Smooth muscle cell (in vitro differentiated cells): ENCODE data around the gene FRMPD4. TPM values are rescaled to one million over a fixed set of nuclear protein-coding genes. Genes with fewer than 3 reads are reported as not detected.

Source experiments
- DNase-seq: peaks from one replicate; lab custom pipeline; 2025; ENCODE audit not compliant: unreplicated experiment; lab: John Stamatoyannopoulos, UW
- H2AFZ ChIP-seq: fragments of 200-600 bp; sonication (generic); 2 replicates; pipeline ENCODE4 v1.6.0; 2016; ENCODE audit warnings: antibody characterized with exemption, low read depth, mild to moderate bottlenecking
- H3F3A ChIP-seq: fragments of 200-600 bp; sonication (generic); 2 replicates; pipeline ENCODE4 v1.6.0; 2017; ENCODE audit warnings: antibody characterized with exemption, low read depth
- H3K27ac ChIP-seq: fragments of 200-600 bp; sonication (generic); 2 replicates; pipeline ENCODE4 v1.5.1; 2016; ENCODE audit warnings: low read depth, mild to moderate bottlenecking
- H3K27me3 ChIP-seq: fragments of 200-600 bp; sonication (generic); 2 replicates; pipeline ENCODE4 v1.6.1; 2016; ENCODE audit warnings: low read depth, mild to moderate bottlenecking
- H3K36me3 ChIP-seq: fragments of 200-600 bp; sonication (generic); 2 replicates; pipeline ENCODE4 v1.5.1; 2016; ENCODE audit warnings: low read depth
- H3K4me1 ChIP-seq: fragments of 200-600 bp; sonication (generic); 2 replicates; pipeline ENCODE4 v1.5.1; 2016; ENCODE audit warnings: low read depth
- H3K4me2 ChIP-seq: fragments of 200-600 bp; sonication (generic); 2 replicates; pipeline ENCODE4 v1.6.0; 2016; ENCODE audit warnings: mild to moderate bottlenecking
- H3K4me3 ChIP-seq: fragments of 200-600 bp; sonication (generic); 2 replicates; pipeline ENCODE4 v1.5.1; 2016; ENCODE audit warnings: mild to moderate bottlenecking
- H3K79me2 ChIP-seq: fragments of 200-600 bp; sonication (generic); 2 replicates; pipeline ENCODE4 v1.6.0; 2016; ENCODE audit warnings: low read depth, mild to moderate bottlenecking
- H3K9ac ChIP-seq: fragments of 200-600 bp; sonication (generic); 2 replicates; pipeline ENCODE4 v1.6.0; 2016; ENCODE audit warnings: low read depth
- H3K9me3 ChIP-seq: fragments of 200-600 bp; sonication (generic); replicated peaks from 2 replicates; pipeline ENCODE4 v1.5.1; 2016; ENCODE audit warnings: low read depth
- H4K20me1 ChIP-seq: fragments of 200-600 bp; sonication (generic); 2 replicates; pipeline ENCODE4 v1.6.0; 2016; ENCODE audit warnings: low read depth
- CTCF ChIP-seq: fragments of 200-600 bp; sonication (generic); IDR thresholded peaks from 2 replicates; pipeline ENCODE4 v1.5.1; 2017; ENCODE audit warnings: borderline replicate concordance, mild to moderate bottlenecking, antibody characterized with exemption; ENCODE audit not compliant: insufficient read depth, poor library complexity, severe bottlenecking
- WGBS: methylation state at CpG from one replicate; pipeline ENCODE4 v1.1.7; 2016; ENCODE audit warnings: low lambda C conversion rate; 5-methylcytosine and 5-hydroxymethylcytosine counted together
- polyA plus RNA-seq: library from polyadenylated mRNA; unstranded; fragments of >200 nt; fragmentation: Nextera tagmentation; extraction: Ambion mirVana; gene quantifications from 2 replicates; pipeline ENCODE4 v1.2.1, GENCODE V29; 2016
- total RNA-seq: library from RNA; depleted of rRNA; stranded (reverse); fragments of >200 nt; gene quantifications from 2 replicates; pipeline ENCODE4 v1.2.3, GENCODE V29; 2014

The FRMPD4 gene
- total and polyA plus RNA-seq, 2 experiments from 2014 or later: 0.13 TPM; not detected in 1

GRCh38 chrX:12747433-12747832 lies 609.2 kb downstream of the FRMPD4 start:
- no peak overlapping the region for H3K4me2 ChIP-seq
- WGBS: 88% methylated on average over 1 of the region's 1 CpG
- H3K36me3 ChIP-seq: no peaks in the 10 kb centered on the region
- H3K9ac ChIP-seq: no peak overlapping the region
- H2AFZ ChIP-seq: no peak overlapping the region
- no peak overlapping the region for H3K4me3 ChIP-seq
- H3K79me2 ChIP-seq: no peaks in the 10 kb centered on the region
- H4K20me1 ChIP-seq: no peaks in the 10 kb centered on the region
- H3K27me3 ChIP-seq: no peaks in the 10 kb centered on the region
- no peak for TF ChIP-seq CTCF
- H3K9me3 ChIP-seq: no peaks in the 10 kb centered on the region
- H3K27ac ChIP-seq: no peak overlapping the region
- no peaks in the 10 kb centered on the region for H3K4me1 ChIP-seq
- no peak for DNase-seq
- H3F3A ChIP-seq: no peaks in the 10 kb centered on the region

- no peaks in the 10 kb centered on the region for H3K79me2 ChIP-seq
- no peaks in the 10 kb centered on the region for H3K4me1 ChIP-seq
- no peaks in the 10 kb centered on the region for H3F3A ChIP-seq
- WGBS: 81% methylated on average over 1 of the region's 1 CpG
- H4K20me1 ChIP-seq: no peaks in the 10 kb centered on the region
- no peaks in the 10 kb centered on the region for H3K9me3 ChIP-seq
- H3K27ac ChIP-seq: no peak overlapping the region
- H3K4me3 ChIP-seq: no peak overlapping the region
- no peaks in the 10 kb centered on the region for H3K27me3 ChIP-seq
- no peak for TF ChIP-seq CTCF
- DNase-seq: no peak
- no peak overlapping the region for H3K9ac ChIP-seq
- no peak overlapping the region for H2AFZ ChIP-seq
- H3K36me3 ChIP-seq: no peaks in the 10 kb centered on the region
- no peak overlapping the region for H3K4me2 ChIP-seq
Observed at GRCh38 chrX:12751887-12752286, 613.6 kb downstream of the FRMPD4 start.

- Histone ChIP-seq H3K9ac (no peak overlapping the region), H2AFZ (no peak overlapping the region), H3K4me1 (no peaks in the 10 kb centered on the region), H3F3A (no peaks in the 10 kb centered on the region), H4K20me1 (no peaks in the 10 kb centered on the region), H3K79me2 (no peaks in the 10 kb centered on the region), H3K4me3 (no peak overlapping the region), H3K4me2 (no peak overlapping the region), H3K27me3 (no peaks in the 10 kb centered on the region), H3K9me3 (no peaks in the 10 kb centered on the region), H3K27ac (no peak overlapping the region), H3K36me3 (no peaks in the 10 kb centered on the region)
- no peak for DNase-seq
- TF ChIP-seq CTCF: no peak
- WGBS: 70% methylated on average over 2 of the region's 2 CpGs
Observed at GRCh38 chrX:12753366-12753765, 615.1 kb downstream of the FRMPD4 start.

GRCh38 chrX:12758291-12758690 lies 620.0 kb downstream of the FRMPD4 start:
- Histone ChIP-seq H3K4me2 (no peak overlapping the region), H3K4me3 (no peak overlapping the region), H3K9ac (no peak overlapping the region), H3K4me1 (no peaks in the 10 kb centered on the region), H3F3A (no peaks in the 10 kb centered on the region), H3K27ac (no peak overlapping the region), H3K27me3 (no peaks in the 10 kb centered on the region), H3K9me3 (no peaks in the 10 kb centered on the region), H3K36me3 (no peaks in the 10 kb centered on the region), H2AFZ (no peak overlapping the region), H3K79me2 (no peaks in the 10 kb centered on the region), H4K20me1 (no peaks in the 10 kb centered on the region)
- TF ChIP-seq CTCF: no peak
- 48% methylated on average over 3 of the region's 3 CpGs for WGBS
- no peak for DNase-seq
